K562 (cell line): ENCODE measurements around the gene SH3BP2. TPM values are rescaled to one million over a fixed set of nuclear protein-coding genes. Genes with fewer than 3 reads are reported as not detected.

Experiments used
- EP300 ChIP-seq: IDR thresholded peaks from 2 replicates; pipeline ENCODE4 v1.6.1; 2012; ENCODE audit warnings: low read length, improper control_type of control experiment
- FOXK1 ChIP-seq: sonication (generic); formaldehyde crosslinking; IDR thresholded peaks from 2 replicates; pipeline ENCODE4 v1.8.0; 2022; ENCODE audit warnings: missing genetic modification reagents, mild to moderate bottlenecking, borderline replicate concordance
- HDAC1 ChIP-seq, 2 experiments: fragments of 450-650 bp; IDR thresholded peaks; 2 replicates each; pipeline ENCODE4 v1.6.1; 2016 to 2017; ENCODE audit warnings: inconsistent platforms in 1 of 2, mild to moderate bottlenecking in 1 of 2, moderate library complexity in 1 of 2
- ID3 ChIP-seq, 2 experiments: fragments of 250-450 bp in 1 of 2; fragments of 450-650 bp in 1 of 2; sonication (Bioruptor Pico) in 1 of 2; IDR thresholded peaks; 2 replicates each; pipeline versions ENCODE4 v1.6.1 to v1.8.0; 2016 to 2021; ENCODE audit warnings: mild to moderate bottlenecking in 2 of 2, moderate library complexity in 2 of 2, missing compliant biosample characterization in 1 of 2, missing genetic modification characterization in 1 of 2
- KDM2B ChIP-seq: fragments of 250-450 bp; sonication (Bioruptor Pico); IDR thresholded peaks from 2 replicates; pipeline ENCODE4 v1.8.0; 2021; ENCODE audit warnings: mild to moderate bottlenecking, moderate library complexity
- MTA3 ChIP-seq: fragments of 450-650 bp; formaldehyde crosslinking; IDR thresholded peaks from 2 replicates; pipeline ENCODE4 v1.6.1; 2017; ENCODE audit warnings: mild to moderate bottlenecking, borderline replicate concordance
- RBFOX2 ChIP-seq: fragments of 200-400 bp; formaldehyde crosslinking; IDR thresholded peaks from 2 replicates; pipeline ENCODE4 v1.6.1; 2017; ENCODE audit warnings: low read depth, mild to moderate bottlenecking, low read length, moderate library complexity
- RBM17 ChIP-seq: fragments of 200-400 bp; formaldehyde crosslinking; IDR thresholded peaks from 2 replicates; pipeline ENCODE4 v1.6.1; 2017; ENCODE audit warnings: low read depth, mild to moderate bottlenecking, low read length, borderline replicate concordance
- TCF7 ChIP-seq: sonication (generic); IDR thresholded peaks from 2 replicates; pipeline ENCODE4 v1.6.1; 2016; ENCODE audit warnings: antibody characterized with exemption, borderline replicate concordance
- ZNF184 ChIP-seq: sonication (generic); formaldehyde crosslinking; IDR thresholded peaks from 2 replicates; pipeline ENCODE4 v1.5.0; 2020; ENCODE audit warnings: missing genetic modification reagents
- ZNF395 ChIP-seq: fragments of 200-800 bp; sonication (Bioruptor generic); IDR thresholded peaks from 2 replicates; pipeline ENCODE4 v1.6.1; 2017; ENCODE audit warnings: missing genetic modification characterization, missing compliant biosample characterization
- ZNF668 ChIP-seq: fragments of 250-450 bp; sonication (Bioruptor Pico); IDR thresholded peaks from 2 replicates; pipeline ENCODE4 v1.8.0; 2022; ENCODE audit warnings: mild to moderate bottlenecking, inconsistent platforms
- ZNF76 ChIP-seq: fragments of 250-450 bp; sonication (Bioruptor Pico); IDR thresholded peaks from 2 replicates; pipeline ENCODE4 v1.4.0; 2020; ENCODE audit warnings: mild to moderate bottlenecking, moderate library complexity, borderline replicate concordance
- polyA plus RNA-seq, 8 experiments: library from polyadenylated mRNA; depleted of rRNA in 4 of 8; stranded (reverse) in 5 of 8; unstranded in 3 of 8; fragments of >200 nt; fragmentation: Nextera tagmentation in 2 of 8; fragmentation: Illumina TruSeq in 1 of 8; extraction: Ambion mirVana in 2 of 8; extraction: Trizol in 1 of 8; gene quantifications; 2 replicates each; pipeline versions ENCODE4 v1.2.1 to v1.2.3, GENCODE V29; 2011 to 2014; ENCODE audit warnings: inconsistent platforms in 1 of 8, missing spikeins in 1 of 8
- total RNA-seq, 7 experiments: library from RNA; depleted of rRNA in 6 of 7; stranded (reverse); fragments of >200 nt in 6 of 7; fragmentation: Illumina TruSeq in 2 of 7; extraction: Trizol in 2 of 7; gene quantifications; 2 replicates each; pipeline versions ENCODE4 v1.2.1 to v1.2.3, GENCODE V29; 2011 to 2021; ENCODE audit warnings: low replicate concordance in 1 of 7
- TF ChIP-seq, protein P1 (sequence below): sonication (generic); formaldehyde crosslinking; IDR thresholded peaks from 2 replicates; pipeline ENCODE4 v1.8.1; 2023; ENCODE audit warnings: mild to moderate bottlenecking, missing genetic modification reagents
- TF ChIP-seq, protein P2 (sequence below): fragments of 450-650 bp; IDR thresholded peaks from 2 replicates; pipeline ENCODE4 v1.6.1; 2018; ENCODE audit not compliant: partially characterized antibody
- TF ChIP-seq, protein P3 (sequence below): fragments of 450-650 bp; IDR thresholded peaks from 2 replicates; pipeline ENCODE4 v1.6.1; 2017; ENCODE audit warnings: antibody characterized with exemption

Gene SH3BP2
- total and polyA plus RNA-seq, 9 of the 15 experiments (the other 6 are each of a cell fraction or from before 2014, with no cell fraction given), result 0.34 to 16.0 (median 5.1) TPM

GRCh38 chr4:2755821-2756690, 36.8 kb upstream of the SH3BP2 start, which contains the start of gene TNIP2 (continued):
- TF ChIP-seq, protein P1, sequence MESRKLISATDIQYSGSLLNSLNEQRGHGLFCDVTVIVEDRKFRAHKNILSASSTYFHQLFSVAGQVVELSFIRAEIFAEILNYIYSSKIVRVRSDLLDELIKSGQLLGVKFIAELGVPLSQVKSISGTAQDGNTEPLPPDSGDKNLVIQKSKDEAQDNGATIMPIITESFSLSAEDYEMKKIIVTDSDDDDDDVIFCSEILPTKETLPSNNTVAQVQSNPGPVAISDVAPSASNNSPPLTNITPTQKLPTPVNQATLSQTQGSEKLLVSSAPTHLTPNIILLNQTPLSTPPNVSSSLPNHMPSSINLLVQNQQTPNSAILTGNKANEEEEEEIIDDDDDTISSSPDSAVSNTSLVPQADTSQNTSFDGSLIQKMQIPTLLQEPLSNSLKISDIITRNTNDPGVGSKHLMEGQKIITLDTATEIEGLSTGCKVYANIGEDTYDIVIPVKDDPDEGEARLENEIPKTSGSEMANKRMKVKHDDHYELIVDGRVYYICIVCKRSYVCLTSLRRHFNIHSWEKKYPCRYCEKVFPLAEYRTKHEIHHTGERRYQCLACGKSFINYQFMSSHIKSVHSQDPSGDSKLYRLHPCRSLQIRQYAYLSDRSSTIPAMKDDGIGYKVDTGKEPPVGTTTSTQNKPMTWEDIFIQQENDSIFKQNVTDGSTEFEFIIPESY, result peak; percentile 36; the same call in 1 of the 2 replicates
- TF ChIP-seq TCF7 (no peak), MTA3 (peak; percentile 86), RBFOX2 (peak; percentile 86), ZNF76 (CRISPR knock-in tag) (no peak), ZNF668 (CRISPR knock-in tag) (no peak), HDAC1 (IDR thresholded peaks at IDR 0.05) (peak in 1 of 2 experiments; percentile 55; a peak in 2 of 4 replicates), KDM2B (peak; percentile 27; the same call in 1 of the 2 replicates), ZNF184 (no peak), ID3 (CRISPR knock-in tag; IDR thresholded peaks at IDR 0.05) (no peak), ID3 (tag; IDR thresholded peaks at IDR 0.05) (peak; percentile 70; the same call in 1 of the 2 replicates), ZNF395 (CRISPR knock-in tag) (peak; percentile 70; the same call in 1 of the 2 replicates), RBM17 (no peak), EP300 (no peak), FOXK1 (CRISPR knock-in tag) (no peak)
- TF ChIP-seq, protein P2, sequence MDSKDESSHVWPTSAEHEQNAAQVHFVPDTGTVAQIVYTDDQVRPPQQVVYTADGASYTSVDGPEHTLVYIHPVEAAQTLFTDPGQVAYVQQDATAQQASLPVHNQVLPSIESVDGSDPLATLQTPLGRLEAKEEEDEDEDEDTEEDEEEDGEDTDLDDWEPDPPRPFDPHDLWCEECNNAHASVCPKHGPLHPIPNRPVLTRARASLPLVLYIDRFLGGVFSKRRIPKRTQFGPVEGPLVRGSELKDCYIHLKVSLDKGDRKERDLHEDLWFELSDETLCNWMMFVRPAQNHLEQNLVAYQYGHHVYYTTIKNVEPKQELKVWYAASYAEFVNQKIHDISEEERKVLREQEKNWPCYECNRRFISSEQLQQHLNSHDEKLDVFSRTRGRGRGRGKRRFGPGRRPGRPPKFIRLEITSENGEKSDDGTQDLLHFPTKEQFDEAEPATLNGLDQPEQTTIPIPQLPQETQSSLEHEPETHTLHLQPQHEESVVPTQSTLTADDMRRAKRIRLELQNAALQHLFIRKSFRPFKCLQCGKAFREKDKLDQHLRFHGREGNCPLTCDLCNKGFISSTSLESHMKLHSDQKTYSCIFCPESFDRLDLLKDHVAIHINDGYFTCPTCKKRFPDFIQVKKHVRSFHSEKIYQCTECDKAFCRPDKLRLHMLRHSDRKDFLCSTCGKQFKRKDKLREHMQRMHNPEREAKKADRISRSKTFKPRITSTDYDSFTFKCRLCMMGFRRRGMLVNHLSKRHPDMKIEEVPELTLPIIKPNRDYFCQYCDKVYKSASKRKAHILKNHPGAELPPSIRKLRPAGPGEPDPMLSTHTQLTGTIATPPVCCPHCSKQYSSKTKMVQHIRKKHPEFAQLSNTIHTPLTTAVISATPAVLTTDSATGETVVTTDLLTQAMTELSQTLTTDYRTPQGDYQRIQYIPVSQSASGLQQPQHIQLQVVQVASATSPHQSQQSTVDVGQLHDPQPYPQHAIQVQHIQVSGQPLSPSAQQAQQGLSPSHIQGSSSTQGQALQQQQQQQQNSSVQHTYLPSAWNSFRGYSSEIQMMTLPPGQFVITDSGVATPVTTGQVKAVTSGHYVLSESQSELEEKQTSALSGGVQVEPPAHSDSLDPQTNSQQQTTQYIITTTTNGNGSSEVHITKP, result no peak
- TF ChIP-seq, protein P3, sequence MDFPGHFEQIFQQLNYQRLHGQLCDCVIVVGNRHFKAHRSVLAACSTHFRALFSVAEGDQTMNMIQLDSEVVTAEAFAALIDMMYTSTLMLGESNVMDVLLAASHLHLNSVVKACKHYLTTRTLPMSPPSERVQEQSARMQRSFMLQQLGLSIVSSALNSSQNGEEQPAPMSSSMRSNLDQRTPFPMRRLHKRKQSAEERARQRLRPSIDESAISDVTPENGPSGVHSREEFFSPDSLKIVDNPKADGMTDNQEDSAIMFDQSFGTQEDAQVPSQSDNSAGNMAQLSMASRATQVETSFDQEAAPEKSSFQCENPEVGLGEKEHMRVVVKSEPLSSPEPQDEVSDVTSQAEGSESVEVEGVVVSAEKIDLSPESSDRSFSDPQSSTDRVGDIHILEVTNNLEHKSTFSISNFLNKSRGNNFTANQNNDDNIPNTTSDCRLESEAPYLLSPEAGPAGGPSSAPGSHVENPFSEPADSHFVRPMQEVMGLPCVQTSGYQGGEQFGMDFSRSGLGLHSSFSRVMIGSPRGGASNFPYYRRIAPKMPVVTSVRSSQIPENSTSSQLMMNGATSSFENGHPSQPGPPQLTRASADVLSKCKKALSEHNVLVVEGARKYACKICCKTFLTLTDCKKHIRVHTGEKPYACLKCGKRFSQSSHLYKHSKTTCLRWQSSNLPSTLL, result no peak
